ENCODE data around the gene CCDC87.
"Not testable (repeated sequence)": the region's sequence is repeated elsewhere in the genome, so short reads cannot be mapped to it uniquely, and the experiment has no call there.

The CCDC87 gene

GRCh38 chr11:66591175-66591574, 1.7 kb downstream of the CCDC87 start:
- in situ Hi-C loops (cut with MboI; ENCODE audit: low sequenced_read_pairs, unreplicated experiment): no loop called here
- DNase-seq (ENCODE audit: low spot score): no peak
- TF ChIP-seq CTCF (IDR thresholded peaks at IDR 0.05; ENCODE audit: borderline replicate concordance, control extremely low read depth, extremely low read depth, insufficient read depth, missing control alignments): no peak

DNA sequence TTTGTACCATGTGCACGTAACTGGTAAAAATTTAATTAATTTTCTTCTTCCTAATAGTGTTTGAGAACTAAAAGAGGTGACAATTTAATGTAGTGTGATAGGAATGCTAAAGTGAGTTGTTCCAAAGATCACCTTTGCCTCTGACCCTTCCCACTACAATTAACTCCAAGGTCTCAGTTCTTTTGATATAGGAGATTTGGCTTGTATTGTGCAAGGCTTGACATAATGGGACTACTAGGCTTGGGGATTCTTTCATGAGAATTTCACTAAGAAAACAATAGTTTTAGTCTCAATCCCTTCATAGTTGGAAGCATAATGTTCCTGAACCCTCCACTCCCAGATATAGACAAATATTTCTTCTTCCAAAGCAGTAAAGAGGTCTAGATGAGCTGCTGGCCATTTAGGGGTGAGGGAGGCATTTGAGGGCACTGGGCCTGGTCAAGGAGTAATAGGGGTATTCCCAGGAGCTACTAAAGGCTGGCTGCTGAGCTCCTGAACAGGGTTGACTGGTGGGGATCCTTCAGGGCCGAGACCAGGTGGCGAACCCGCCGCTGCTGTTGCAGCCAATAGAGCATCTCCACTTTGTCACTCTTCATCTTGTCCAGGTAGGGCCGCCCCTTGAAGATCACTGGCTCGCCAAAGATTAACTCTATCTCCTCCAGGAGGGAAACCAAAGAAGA, 2.7 kb downstream of the CCDC87 start:
- in situ Hi-C loops (cut with MboI; ENCODE audit: low sequenced_read_pairs, unreplicated experiment): no loop called here
- TF ChIP-seq CTCF (IDR thresholded peaks at IDR 0.05; ENCODE audit: borderline replicate concordance, control extremely low read depth, extremely low read depth, insufficient read depth, missing control alignments): no peak

DNA sequence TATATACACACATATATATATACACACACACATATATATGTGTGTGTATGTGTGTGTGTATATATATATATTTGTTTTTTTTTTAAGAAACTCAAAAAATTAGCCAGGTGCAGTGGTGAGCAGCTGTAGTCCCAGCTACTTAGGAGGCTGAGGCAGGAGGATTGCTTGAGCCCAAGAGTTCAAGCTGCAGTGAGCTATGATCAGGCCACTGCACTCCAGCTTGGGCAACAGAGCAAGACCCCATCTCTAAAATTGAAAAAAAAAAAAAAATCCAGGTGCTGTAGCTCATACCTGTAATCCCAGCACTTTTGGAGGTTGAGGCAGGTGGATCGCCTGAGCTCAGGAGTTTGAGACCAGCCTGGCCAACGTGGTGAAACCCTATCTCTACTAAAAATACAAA, 3.5 kb downstream of the CCDC87 start:
- in situ Hi-C loops (cut with MboI; ENCODE audit: low sequenced_read_pairs, unreplicated experiment); DNase-seq (ENCODE audit: low spot score): not testable (repeated sequence)

More for the DNA sequence above, 2.7 kb downstream of the CCDC87 start:
- no peak for DNase-seq (ENCODE audit: low spot score)

DNA sequence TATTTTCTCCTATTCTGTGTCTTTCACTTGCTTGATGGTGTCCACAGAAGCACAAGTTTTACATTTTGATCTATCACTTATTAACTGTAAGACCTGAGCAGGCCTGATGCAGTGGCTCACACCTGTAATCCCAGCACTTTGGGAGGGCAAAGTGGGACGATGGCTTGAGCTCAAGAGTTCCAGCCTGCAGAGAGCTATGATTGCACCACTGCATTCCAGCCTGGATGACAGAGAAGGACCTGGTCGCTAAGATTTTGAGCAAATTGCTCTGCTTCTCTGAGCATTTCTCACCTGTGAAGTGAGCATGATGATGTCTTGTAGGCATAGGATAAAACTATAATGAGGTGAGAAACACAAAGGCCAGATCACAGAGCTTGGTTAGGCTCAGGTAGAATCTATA, 6.7 kb downstream of the CCDC87 start:
- no peak for DNase-seq (ENCODE audit: low spot score)
- in situ Hi-C loops (cut with MboI; ENCODE audit: low sequenced_read_pairs, unreplicated experiment): no loop called here
- no peak for TF ChIP-seq CTCF (IDR thresholded peaks at IDR 0.05; ENCODE audit: borderline replicate concordance, control extremely low read depth, extremely low read depth, insufficient read depth, missing control alignments)

GRCh38 chr11:66585447-66585846, 7.4 kb downstream of the CCDC87 start:
- DNase-seq (ENCODE audit: low spot score); in situ Hi-C loops (cut with MboI; ENCODE audit: low sequenced_read_pairs, unreplicated experiment): not testable (repeated sequence)

- DNase-seq (ENCODE audit: low spot score); in situ Hi-C loops (cut with MboI; ENCODE audit: low sequenced_read_pairs, unreplicated experiment): not testable (repeated sequence)
Measured at GRCh38 chr11:66582565-66583147, 10.2 kb downstream of the CCDC87 start.

DNA sequence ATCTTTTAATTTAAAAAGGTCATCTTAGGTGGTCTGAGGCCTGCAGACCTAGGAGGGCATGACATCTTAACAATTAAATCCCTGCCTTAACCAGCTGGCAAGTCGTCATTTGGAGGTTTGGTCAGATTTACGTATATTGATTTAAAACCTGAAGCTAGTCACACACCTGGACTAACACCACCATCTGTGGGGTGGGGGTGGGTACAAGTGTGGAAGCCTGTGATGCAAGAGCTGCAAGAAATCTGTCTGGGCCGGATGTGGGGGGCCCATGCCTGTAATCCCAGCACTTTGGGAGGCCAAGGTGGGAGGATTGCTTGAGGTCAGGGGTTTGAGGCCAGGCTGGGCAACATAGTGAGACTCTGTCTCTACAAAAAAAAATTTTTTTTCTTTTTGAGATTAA, 11.6 kb downstream of the CCDC87 start:
- no peak for TF ChIP-seq CTCF (IDR thresholded peaks at IDR 0.05; ENCODE audit: borderline replicate concordance, control extremely low read depth, extremely low read depth, insufficient read depth, missing control alignments)
- in situ Hi-C loops (cut with MboI; ENCODE audit: low sequenced_read_pairs, unreplicated experiment): no loop called here
- no peak for DNase-seq (ENCODE audit: low spot score)

DNA sequence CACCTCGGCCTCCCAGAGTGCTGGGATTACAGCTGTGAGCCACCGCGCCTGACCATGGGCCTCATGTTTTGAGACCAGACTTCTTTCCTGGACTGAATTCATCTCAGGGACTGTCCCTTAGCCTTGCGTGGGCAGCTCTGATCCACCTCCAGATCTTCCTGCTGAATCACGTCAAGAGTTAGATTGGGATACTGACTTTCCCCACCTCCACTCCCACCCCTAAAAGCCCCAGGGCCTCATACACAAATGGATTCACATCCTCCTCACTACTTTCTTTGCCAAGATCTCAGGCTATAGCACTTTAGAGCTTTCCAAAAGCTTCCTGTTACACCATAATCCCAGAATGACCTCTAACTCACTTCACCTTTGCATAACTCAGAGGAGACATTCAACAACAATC, 12.1 kb downstream of the CCDC87 start:
- TF ChIP-seq CTCF (IDR thresholded peaks at IDR 0.05; ENCODE audit: borderline replicate concordance, control extremely low read depth, extremely low read depth, insufficient read depth, missing control alignments): no peak
- DNase-seq (ENCODE audit: low spot score): no peak
- in situ Hi-C loops (cut with MboI; ENCODE audit: low sequenced_read_pairs, unreplicated experiment): no loop called here

All from GM13976 (cell line).